PC-3 (cell line): Measurements from ENCODE around the gene IL9. TPM values are rescaled to one million over a fixed set of nuclear protein-coding genes. Genes with fewer than 3 reads are reported as not detected.

ENCODE experiments used
- ATAC-seq: fragments of 200-7000 bp; cut with Tn5 transposase; 2 replicates; pipeline ENCODE4 v1.9.1; 2020; ENCODE audit warnings: mild to moderate bottlenecking, moderate library complexity
- BruUV-seq: library from RNA; stranded (reverse); fragments of 400-500 nt; replicated peaks from 2 replicates; lab custom pipeline; 2021; lab: Mats Ljungman, UMichigan
- CTCF ChIA-PET: fragments of 300-600 bp; sonication (Branson Sonifier 250); formaldehyde crosslinking; loops from one replicate; lab custom pipeline; 2022; ENCODE audit warnings: antibody characterized with exemption; lab: Charles Lee
- POLR2A ChIA-PET: fragments of 300-600 bp; sonication (Branson Sonifier 250); formaldehyde crosslinking; loops from one replicate; lab custom pipeline; 2022; ENCODE audit warnings: antibody characterized with exemption; ENCODE audit not compliant: unreplicated experiment; lab: Charles Lee
- DNase-seq: peaks from one replicate; pipeline ENCODE4 v3.0.0-alpha.2; 2015
- H2AFZ ChIP-seq: fragments of 300-600 bp; sonication (generic); 2 replicates; pipeline ENCODE4 v1.6.0; 2016; ENCODE audit warnings: antibody characterized with exemption, low read length
- H3F3A ChIP-seq: fragments of 300-600 bp; sonication (generic); one replicate; pipeline ENCODE4 v1.6.0; 2017; ENCODE audit warnings: antibody characterized with exemption, low read length, control low read depth, mild to moderate bottlenecking; ENCODE audit not compliant: unreplicated experiment
- H3K27ac ChIP-seq: fragments of 300-600 bp; sonication (generic); 2 replicates; pipeline ENCODE4 v1.5.1; 2016; ENCODE audit warnings: mild to moderate bottlenecking, low read length
- H3K27me3 ChIP-seq: fragments of 300-600 bp; sonication (generic); 2 replicates; pipeline ENCODE4 v1.6.1; 2016; ENCODE audit warnings: low read length, mixed read lengths
- H3K36me3 ChIP-seq: fragments of 300-600 bp; sonication (generic); 2 replicates; pipeline ENCODE4 v1.6.1; 2016; ENCODE audit warnings: low read depth, mixed run types, low read length, mixed read lengths
- H3K4me1 ChIP-seq: fragments of 300-600 bp; sonication (generic); 2 replicates; pipeline ENCODE4 v1.5.1; 2016; ENCODE audit warnings: low read length; ENCODE audit not compliant: insufficient read depth
- H3K4me2 ChIP-seq: fragments of 300-600 bp; sonication (generic); 2 replicates; pipeline ENCODE4 v1.6.0; 2016; ENCODE audit warnings: low read length
- H3K4me3 ChIP-seq: fragments of 300-600 bp; sonication (generic); 2 replicates; pipeline ENCODE4 v1.5.1; 2016; ENCODE audit warnings: mild to moderate bottlenecking, low read length, mixed read lengths
- H3K79me2 ChIP-seq: fragments of 300-600 bp; sonication (generic); 2 replicates; pipeline ENCODE4 v1.6.1; 2017; ENCODE audit warnings: low read length, mixed read lengths
- H3K9ac ChIP-seq: fragments of 300-600 bp; sonication (generic); 2 replicates; pipeline ENCODE4 v1.6.0; 2016; ENCODE audit warnings: mild to moderate bottlenecking, low read length
- H3K9me2 ChIP-seq: fragments of 300-600 bp; sonication (generic); replicated peaks from 2 replicates; pipeline ENCODE4 v1.6.1; 2016; ENCODE audit warnings: mixed run types, low read length, mixed read lengths
- H3K9me3 ChIP-seq: fragments of 300-600 bp; sonication (generic); 2 replicates; pipeline ENCODE4 v1.6.1; 2016; ENCODE audit warnings: low read length, mixed read lengths
- H4K20me1 ChIP-seq: fragments of 300-600 bp; sonication (generic); 2 replicates; pipeline ENCODE4 v1.6.1; 2016; ENCODE audit warnings: low read length, mixed read lengths
- CTCF ChIP-seq: fragments of 300-600 bp; sonication (generic); conservative IDR thresholded peaks from 2 replicates; pipeline ENCODE4 v1.5.1; 2017; ENCODE audit warnings: antibody characterized with exemption, low read depth, mild to moderate bottlenecking, low read length
- EZH2 ChIP-seq: fragments of 300-600 bp; sonication (generic); IDR thresholded peaks from one replicate; pipeline ENCODE4 v1.6.1; 2017; ENCODE audit warnings: antibody characterized with exemption, mild to moderate bottlenecking, low read length; ENCODE audit not compliant: unreplicated experiment
- EZH2phosphoT487 ChIP-seq: fragments of 300-600 bp; sonication (generic); IDR thresholded peaks from 2 replicates; pipeline ENCODE4 v1.6.1; 2018; ENCODE audit warnings: mild to moderate bottlenecking, antibody characterized with exemption, low read length, borderline replicate concordance
- intact Hi-C: fragments of 100-400 bp; cut with micrococcal nuclease; formaldehyde crosslinking; loops from 2 replicates; pipeline ENCODE4 v1.9.0; 2023
- total RNA-seq: library from RNA; depleted of rRNA; stranded (reverse); fragments of >200 nt; gene quantifications from 2 replicates; pipeline ENCODE4 v1.2.3, GENCODE V29; 2014

IL9 gene
- total RNA-seq, 1 experiment from 2014 or later, result not detected

- BruUV-seq, result no TSS peak
- H3K4me2 ChIP-seq, result no peak overlapping the region
- TF ChIP-seq EZH2phosphoT487, result no peak
- no peak for TF ChIP-seq EZH2
- TF ChIP-seq CTCF, result no peak
Observed at GRCh38 chr5:135891268-135891667, 4.4 kb downstream of the IL9 start.

GRCh38 chr5:135890867-135891266 is 4.8 kb downstream of the IL9 start:
- ATAC-seq (no peak), DNase-seq (no peak)
- no peaks in the 10 kb centered on the region for H3K27me3 ChIP-seq
- H3K9me2 ChIP-seq, result no peaks in the 10 kb centered on the region
- H3K9me3 ChIP-seq, result no peaks in the 10 kb centered on the region
- BruUV-seq, result no TSS peak
- H3K4me2 ChIP-seq, result no peak overlapping the region
- H2AFZ ChIP-seq, result no peak overlapping the region
- no peak for TF ChIP-seq EZH2
- TF ChIP-seq EZH2phosphoT487, result no peak
- no peak for TF ChIP-seq CTCF
- H3K9ac ChIP-seq, result no peak overlapping the region
- no peak overlapping the region for H3K4me3 ChIP-seq
- peaks cover 5% of the 10 kb centered on the region; the same call in 1 of the 2 replicates for H3K4me1 ChIP-seq
- no peaks in the 10 kb centered on the region for H4K20me1 ChIP-seq
- CTCF ChIA-PET, result no interaction called here
- intact Hi-C loops, result no loop called here
- H3K36me3 ChIP-seq, result no peaks in the 10 kb centered on the region
- POLR2A ChIA-PET, result no interaction called here
- no peak overlapping the region for H3K27ac ChIP-seq
- no peaks in the 10 kb centered on the region for H3K79me2 ChIP-seq
- no peaks in the 10 kb centered on the region for H3F3A ChIP-seq

More at GRCh38 chr5:135891268-135891667, 4.4 kb downstream of the IL9 start:
- Histone ChIP-seq H3K9ac (no peak overlapping the region), H3K4me3 (no peak overlapping the region), H2AFZ (no peak overlapping the region), H3K79me2 (no peaks in the 10 kb centered on the region), H4K20me1 (no peaks in the 10 kb centered on the region), H3K27me3 (no peaks in the 10 kb centered on the region), H3K36me3 (no peaks in the 10 kb centered on the region), H3K4me1 (peaks cover 5% of the 10 kb centered on the region; the same call in 1 of the 2 replicates), H3K9me3 (no peaks in the 10 kb centered on the region), H3K9me2 (no peaks in the 10 kb centered on the region), H3F3A (no peaks in the 10 kb centered on the region), H3K27ac (no peak overlapping the region)
- CTCF ChIA-PET, result no interaction called here
- no peak for DNase-seq
- POLR2A ChIA-PET, result no interaction called here
- ATAC-seq, result no peak
- intact Hi-C loops, result no loop called here

- POLR2A ChIA-PET, result no interaction called here
- DNase-seq (no peak), ATAC-seq (no peak)
- intact Hi-C loops, result no loop called here
- Histone ChIP-seq H3F3A (no peaks in the 10 kb centered on the region), H4K20me1 (no peaks in the 10 kb centered on the region), H3K27ac (no peak overlapping the region), H3K9ac (no peak overlapping the region), H3K9me2 (no peaks in the 10 kb centered on the region), H3K79me2 (no peaks in the 10 kb centered on the region), H3K4me3 (no peak overlapping the region), H3K4me1 (peaks cover 5% of the 10 kb centered on the region; the same call in 1 of the 2 replicates), H3K4me2 (no peak overlapping the region), H3K9me3 (no peaks in the 10 kb centered on the region), H2AFZ (no peak overlapping the region), H3K27me3 (no peaks in the 10 kb centered on the region), H3K36me3 (no peaks in the 10 kb centered on the region)
- no peak for TF ChIP-seq EZH2phosphoT487
- no peak for TF ChIP-seq CTCF
- no peak for TF ChIP-seq EZH2
- no TSS peak for BruUV-seq
- CTCF ChIA-PET, result no interaction called here
Observed at GRCh38 chr5:135890296-135890695, 5.3 kb downstream of the IL9 start.
